OCI-LY1 (cell line): Measurements from ENCODE around the gene ANKS3.

Source experiments
- CTCF ChIP-seq: fragments of 200-600 bp; sonication (generic), shearing (Covaris generic); IDR thresholded peaks from 2 replicates; pipeline ENCODE4 v1.5.1; 2017; ENCODE audit warnings: mild to moderate bottlenecking, antibody characterized with exemption, low read length, moderate library complexity, mixed read lengths
- EZH2 ChIP-seq: fragments of 200-600 bp; sonication (generic), shearing (Covaris generic); IDR thresholded peaks from 2 replicates; pipeline ENCODE4 v1.8.0; 2017; ENCODE audit warnings: borderline replicate concordance, mixed run types, mild to moderate bottlenecking, antibody characterized with exemption, low read length, moderate library complexity, mixed read lengths

GRCh38 chr16:4723071-4723767, 10.9 kb downstream of the ANKS3 start:
- TF ChIP-seq EZH2 (no peak), CTCF (no peak)
